OCI-LY7 (cell line): ENCODE measurements around the gene MRPL34.

Experiments
- EZH2phosphoT487 ChIP-seq: fragments of 200-600 bp; sonication (generic); IDR thresholded peaks from 2 replicates; pipeline ENCODE4 v1.6.1; 2018; ENCODE audit warnings: low read depth, borderline replicate concordance, mild to moderate bottlenecking, mixed run types, antibody characterized with exemption, low read length, moderate library complexity, mixed read lengths
- TF ChIP-seq, protein P1 (sequence below): fragments of 200-600 bp; sonication (generic); conservative IDR thresholded peaks from 2 replicates; pipeline ENCODE4 v1.5.1; 2014; ENCODE audit warnings: mild to moderate bottlenecking, antibody characterized with exemption, low read length, moderate library complexity, mixed read lengths

DNA sequence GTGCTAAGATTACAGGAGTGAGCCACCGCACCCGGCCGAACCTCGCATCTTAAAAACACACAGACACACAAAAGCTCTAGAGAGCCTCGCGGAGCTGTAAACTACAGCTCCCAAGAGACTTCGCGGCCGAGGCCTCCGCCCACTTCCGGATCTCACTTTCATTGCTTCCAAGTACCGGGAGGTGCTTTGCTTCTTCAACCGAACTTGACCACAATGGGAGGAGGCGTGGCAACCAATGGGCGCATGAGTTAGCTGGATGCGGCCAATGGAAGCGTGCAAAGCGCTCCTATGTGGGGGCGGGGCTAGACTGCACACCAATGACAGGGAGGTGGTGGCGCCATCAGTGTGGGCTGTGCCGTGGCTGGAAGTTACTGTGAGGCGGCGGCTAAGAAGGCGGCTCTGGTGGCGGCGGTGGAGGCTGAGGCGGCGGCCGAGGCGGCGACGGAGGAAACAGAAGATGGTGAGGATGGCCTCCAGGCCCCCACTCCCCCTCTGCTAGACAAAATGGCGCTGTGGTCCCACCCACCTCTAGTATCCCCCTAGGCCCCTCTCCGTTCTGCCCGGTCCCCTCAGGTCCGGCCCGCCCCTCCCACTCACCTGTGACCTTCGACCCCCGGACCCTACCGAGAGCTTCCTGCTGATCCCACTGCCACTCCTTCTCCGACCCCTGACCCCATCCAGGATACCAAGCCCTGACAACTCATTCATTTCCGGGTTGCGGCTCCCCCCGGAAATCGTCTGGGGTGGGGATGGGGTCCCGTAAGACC, 3.7 kb downstream of the MRPL34 start, which contains the start of gene DDA1:
- no peak for TF ChIP-seq EZH2phosphoT487
- TF ChIP-seq, protein P1, sequence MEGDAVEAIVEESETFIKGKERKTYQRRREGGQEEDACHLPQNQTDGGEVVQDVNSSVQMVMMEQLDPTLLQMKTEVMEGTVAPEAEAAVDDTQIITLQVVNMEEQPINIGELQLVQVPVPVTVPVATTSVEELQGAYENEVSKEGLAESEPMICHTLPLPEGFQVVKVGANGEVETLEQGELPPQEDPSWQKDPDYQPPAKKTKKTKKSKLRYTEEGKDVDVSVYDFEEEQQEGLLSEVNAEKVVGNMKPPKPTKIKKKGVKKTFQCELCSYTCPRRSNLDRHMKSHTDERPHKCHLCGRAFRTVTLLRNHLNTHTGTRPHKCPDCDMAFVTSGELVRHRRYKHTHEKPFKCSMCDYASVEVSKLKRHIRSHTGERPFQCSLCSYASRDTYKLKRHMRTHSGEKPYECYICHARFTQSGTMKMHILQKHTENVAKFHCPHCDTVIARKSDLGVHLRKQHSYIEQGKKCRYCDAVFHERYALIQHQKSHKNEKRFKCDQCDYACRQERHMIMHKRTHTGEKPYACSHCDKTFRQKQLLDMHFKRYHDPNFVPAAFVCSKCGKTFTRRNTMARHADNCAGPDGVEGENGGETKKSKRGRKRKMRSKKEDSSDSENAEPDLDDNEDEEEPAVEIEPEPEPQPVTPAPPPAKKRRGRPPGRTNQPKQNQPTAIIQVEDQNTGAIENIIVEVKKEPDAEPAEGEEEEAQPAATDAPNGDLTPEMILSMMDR: no peak
